Measurements from ENCODE around the gene PANK4. TPM values are rescaled to one million over a fixed set of nuclear protein-coding genes. Genes with fewer than 3 reads are reported as not detected.

PANK4 gene
- total RNA-seq, 3 donors from 2014 or later, result 16.5 to 32.8 (median 31.3) TPM

GRCh38 chr1:2504949-2505272 lies 21.5 kb downstream of the PANK4 start:
- Histone ChIP-seq H3K4me3 (no peak overlapping the region), H3K27ac (no peak overlapping the region), H3K36me3 (no peaks in the 10 kb centered on the region), H3K9me3 (no peaks in the 10 kb centered on the region), H3K27me3 (peaks cover 0 to 35% of the 10 kb centered on the region in 2 donors), H3K4me1 (no peaks in the 10 kb centered on the region)
- TF ChIP-seq POLR2AphosphoS5 (IDR thresholded peaks at IDR 0.05) (no peak), POLR2A (IDR thresholded peaks at IDR 0.05) (no peak)
- TF ChIP-seq, protein P1, sequence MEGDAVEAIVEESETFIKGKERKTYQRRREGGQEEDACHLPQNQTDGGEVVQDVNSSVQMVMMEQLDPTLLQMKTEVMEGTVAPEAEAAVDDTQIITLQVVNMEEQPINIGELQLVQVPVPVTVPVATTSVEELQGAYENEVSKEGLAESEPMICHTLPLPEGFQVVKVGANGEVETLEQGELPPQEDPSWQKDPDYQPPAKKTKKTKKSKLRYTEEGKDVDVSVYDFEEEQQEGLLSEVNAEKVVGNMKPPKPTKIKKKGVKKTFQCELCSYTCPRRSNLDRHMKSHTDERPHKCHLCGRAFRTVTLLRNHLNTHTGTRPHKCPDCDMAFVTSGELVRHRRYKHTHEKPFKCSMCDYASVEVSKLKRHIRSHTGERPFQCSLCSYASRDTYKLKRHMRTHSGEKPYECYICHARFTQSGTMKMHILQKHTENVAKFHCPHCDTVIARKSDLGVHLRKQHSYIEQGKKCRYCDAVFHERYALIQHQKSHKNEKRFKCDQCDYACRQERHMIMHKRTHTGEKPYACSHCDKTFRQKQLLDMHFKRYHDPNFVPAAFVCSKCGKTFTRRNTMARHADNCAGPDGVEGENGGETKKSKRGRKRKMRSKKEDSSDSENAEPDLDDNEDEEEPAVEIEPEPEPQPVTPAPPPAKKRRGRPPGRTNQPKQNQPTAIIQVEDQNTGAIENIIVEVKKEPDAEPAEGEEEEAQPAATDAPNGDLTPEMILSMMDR (IDR thresholded peaks at IDR 0.05), result no peak
- no peak for DNase-seq (ENCODE audit: low spot score in 2 of 2)
- intact Hi-C loops (cut with DNase I; ENCODE audit: low total_unique reads), result no loop called here

DNA sequence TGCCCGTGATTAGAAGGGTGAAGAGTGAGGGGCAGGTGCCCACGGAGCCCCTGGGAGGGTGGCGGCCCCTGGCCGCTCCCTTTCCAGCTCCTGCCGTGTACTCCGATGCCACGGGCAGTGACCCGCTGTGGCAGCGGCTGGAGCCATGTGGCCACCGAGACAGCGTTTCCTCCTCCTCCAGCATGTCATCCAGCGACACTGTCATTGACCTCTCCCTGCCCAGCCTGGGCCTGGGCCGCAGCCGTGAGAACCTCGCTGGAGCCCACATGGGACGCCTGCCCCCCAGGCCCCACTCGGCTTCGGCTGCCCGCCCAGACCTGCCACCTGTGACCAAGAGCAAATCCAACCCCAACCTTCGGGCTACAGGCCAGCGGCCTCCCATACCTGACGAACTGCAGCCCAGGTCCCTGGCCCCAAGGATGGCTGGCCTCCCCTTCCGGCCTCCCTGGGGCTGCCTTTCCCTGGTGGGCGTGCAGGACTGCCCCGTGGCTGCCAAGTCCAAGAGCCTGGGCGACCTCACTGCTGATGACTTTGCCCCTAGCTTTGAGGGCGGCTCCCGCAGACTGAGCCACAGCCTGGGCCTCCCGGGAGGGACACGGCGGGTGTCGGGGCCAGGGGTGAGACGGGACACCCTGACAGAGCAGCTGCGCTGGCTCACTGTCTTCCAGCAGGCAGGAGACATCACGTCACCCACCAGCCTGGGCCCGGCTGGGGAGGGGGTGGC lies 22.0 kb downstream of the PANK4 start:
- Histone ChIP-seq H3K4me3 (no peak overlapping the region), H3K36me3 (no peaks in the 10 kb centered on the region), H3K27me3 (peaks cover 0 to 35% of the 10 kb centered on the region in 2 donors), H3K9me3 (no peaks in the 10 kb centered on the region), H3K4me1 (no peaks in the 10 kb centered on the region), H3K27ac (no peak overlapping the region)
- TF ChIP-seq POLR2AphosphoS5 (IDR thresholded peaks at IDR 0.05) (no peak), POLR2A (IDR thresholded peaks at IDR 0.05) (no peak)
- TF ChIP-seq, protein P1 (IDR thresholded peaks at IDR 0.05), result no peak
- intact Hi-C loops (cut with DNase I; ENCODE audit: low total_unique reads), result no loop called here
- no peak for DNase-seq (ENCODE audit: low spot score in 2 of 2)

DNA sequence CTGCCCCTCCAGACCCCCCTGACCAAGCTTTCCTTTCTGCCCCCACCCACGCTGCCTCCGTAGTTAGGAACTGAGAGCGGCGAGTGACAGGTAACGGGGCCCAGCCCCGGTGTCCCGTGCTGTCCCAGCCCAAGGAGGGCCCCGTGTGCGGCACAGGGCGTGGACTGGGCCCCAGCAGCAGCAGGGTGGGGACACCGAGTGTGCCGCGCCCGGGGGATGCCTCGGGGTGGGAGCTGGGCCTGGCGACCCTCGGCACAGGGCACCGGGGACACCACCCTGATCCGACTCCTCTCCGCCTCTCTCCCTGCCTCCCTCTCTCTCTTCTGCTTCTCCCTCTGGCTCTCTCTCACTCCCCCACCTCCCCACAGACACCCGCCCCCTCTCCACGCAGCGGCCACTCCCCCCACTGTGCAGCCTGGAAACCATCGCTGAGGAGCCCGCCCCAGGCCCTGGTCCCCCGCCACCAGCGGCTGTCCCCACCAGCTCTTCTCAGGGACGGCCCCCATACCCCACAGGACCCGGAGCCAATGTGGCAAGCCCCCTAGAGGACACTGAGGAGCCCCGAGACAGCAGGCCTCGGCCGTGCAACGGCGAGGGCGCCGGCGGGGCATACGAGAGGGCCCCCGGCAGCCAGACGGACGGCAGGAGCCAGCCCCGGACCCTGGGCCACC lies 22.7 kb downstream of the PANK4 start:
- Histone ChIP-seq H3K36me3 (no peaks in the 10 kb centered on the region), H3K4me1 (no peaks in the 10 kb centered on the region), H3K4me3 (no peak overlapping the region), H3K9me3 (no peaks in the 10 kb centered on the region), H3K27me3 (peaks cover 0 to 35% of the 10 kb centered on the region in 2 donors), H3K27ac (no peak overlapping the region)
- no peak for DNase-seq (ENCODE audit: low spot score in 2 of 2)
- TF ChIP-seq POLR2AphosphoS5 (IDR thresholded peaks at IDR 0.05) (no peak), POLR2A (IDR thresholded peaks at IDR 0.05) (no peak)
- TF ChIP-seq, protein P1 (IDR thresholded peaks at IDR 0.05), result no peak
- intact Hi-C loops (cut with DNase I; ENCODE audit: low total_unique reads), result no loop called here

DNA sequence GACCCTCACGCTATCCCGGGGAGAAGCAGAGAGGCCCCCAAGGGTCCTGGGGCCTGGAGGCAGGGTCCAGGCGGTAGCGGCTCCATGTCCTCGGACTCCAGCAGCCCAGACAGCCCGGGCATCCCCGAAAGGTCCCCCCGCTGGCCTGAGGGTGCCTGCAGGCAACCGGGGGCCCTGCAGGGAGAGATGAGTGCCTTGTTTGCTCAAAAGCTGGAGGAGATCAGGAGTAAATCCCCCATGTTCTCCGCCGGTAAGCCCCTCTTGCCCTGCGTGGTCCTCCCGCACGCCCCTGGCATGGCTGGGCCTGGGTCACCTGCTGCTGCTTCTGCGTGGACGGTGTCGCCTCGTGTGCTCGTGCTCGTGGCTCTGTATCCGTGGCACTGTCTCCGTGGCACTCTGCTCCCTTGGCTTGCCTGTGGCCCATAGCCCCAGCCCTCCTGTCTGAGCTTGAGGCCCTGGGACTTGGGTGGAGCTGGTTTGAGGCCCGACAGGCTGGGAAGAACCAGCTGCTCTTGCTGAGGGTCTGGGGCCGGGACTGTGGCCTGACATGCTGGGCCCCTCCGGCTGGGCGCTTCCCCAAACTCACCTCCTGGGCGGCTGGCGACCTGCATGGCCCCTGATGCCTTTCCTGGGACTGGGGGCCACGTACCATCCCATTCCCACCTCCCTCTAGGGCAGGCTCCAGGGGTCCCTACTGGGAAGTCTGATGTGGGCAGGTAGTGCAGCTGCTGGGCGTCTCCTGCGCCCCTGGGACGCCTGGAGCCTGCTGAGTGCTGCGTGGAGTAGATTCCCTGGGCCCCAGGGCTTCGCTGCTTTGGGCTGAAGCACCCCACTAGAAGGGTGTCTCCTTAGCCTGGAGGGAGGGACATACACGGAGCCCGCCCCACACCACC lies 23.5 kb downstream of the PANK4 start:
- TF ChIP-seq POLR2AphosphoS5 (IDR thresholded peaks at IDR 0.05) (no peak), POLR2A (IDR thresholded peaks at IDR 0.05) (no peak)
- TF ChIP-seq, protein P1 (IDR thresholded peaks at IDR 0.05), result no peak
- no peak overlapping the region for H3K4me3 ChIP-seq
- no peaks in the 10 kb centered on the region for H3K9me3 ChIP-seq
- no peaks in the 10 kb centered on the region for H3K4me1 ChIP-seq
- H3K36me3 ChIP-seq, result no peaks in the 10 kb centered on the region
- no peak overlapping the region for H3K27ac ChIP-seq
- intact Hi-C loops (cut with DNase I; ENCODE audit: low total_unique reads), result no loop called here
- peaks cover 0 to 35% of the 10 kb centered on the region in 2 donors for H3K27me3 ChIP-seq
- DNase-seq (ENCODE audit: low spot score in 2 of 2), result no peak
